ENCODE results near the gene ATP5MG.
"Not testable (repeated sequence)": the region's sequence is repeated elsewhere in the genome, so short reads cannot be mapped to it uniquely, and the experiment has no call there.

ATP5MG gene, protein sequence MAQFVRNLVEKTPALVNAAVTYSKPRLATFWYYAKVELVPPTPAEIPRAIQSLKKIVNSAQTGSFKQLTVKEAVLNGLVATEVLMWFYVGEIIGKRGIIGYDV

DNA sequence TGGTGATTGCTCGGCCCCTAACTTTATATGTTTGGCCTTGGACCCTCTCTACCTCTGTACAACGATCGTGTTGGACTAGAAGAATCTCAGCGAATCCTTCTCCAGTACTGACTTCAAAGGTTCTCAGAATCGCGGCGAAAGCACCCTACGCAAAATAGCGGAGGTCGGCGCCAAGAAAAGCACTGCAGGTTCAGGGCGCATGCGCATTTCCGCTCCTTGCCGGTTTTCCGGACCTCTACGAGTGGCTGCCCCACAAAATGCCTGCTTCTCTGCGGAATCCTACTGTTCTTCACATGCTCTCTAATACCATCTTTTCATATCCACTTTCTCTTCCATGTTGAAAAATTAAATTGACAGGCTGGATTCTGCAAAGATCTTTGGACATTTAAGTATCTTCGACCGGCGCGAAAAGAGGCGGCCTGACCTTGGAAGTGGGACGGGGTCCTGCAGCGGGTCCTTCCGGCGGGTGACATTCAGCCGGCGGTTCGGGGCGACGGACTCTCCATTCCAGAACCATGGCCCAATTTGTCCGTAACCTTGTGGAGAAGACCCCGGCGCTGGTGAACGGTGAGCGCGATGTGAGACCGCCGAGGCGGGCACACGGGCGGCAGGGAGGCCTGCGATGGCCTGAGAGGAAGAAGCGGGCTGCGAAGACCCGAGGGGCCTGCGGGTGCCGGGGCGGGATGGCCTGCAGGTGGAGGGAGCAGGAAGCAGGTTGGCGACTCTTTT lies at the start of gene ATP5MG:
ATP5MG (plus strand) TSS at position 456 of the 729 bp plus-strand sequence; CDS start at position 516, 60 bp downstream.
- no peak for FAIRE-seq

DNA sequence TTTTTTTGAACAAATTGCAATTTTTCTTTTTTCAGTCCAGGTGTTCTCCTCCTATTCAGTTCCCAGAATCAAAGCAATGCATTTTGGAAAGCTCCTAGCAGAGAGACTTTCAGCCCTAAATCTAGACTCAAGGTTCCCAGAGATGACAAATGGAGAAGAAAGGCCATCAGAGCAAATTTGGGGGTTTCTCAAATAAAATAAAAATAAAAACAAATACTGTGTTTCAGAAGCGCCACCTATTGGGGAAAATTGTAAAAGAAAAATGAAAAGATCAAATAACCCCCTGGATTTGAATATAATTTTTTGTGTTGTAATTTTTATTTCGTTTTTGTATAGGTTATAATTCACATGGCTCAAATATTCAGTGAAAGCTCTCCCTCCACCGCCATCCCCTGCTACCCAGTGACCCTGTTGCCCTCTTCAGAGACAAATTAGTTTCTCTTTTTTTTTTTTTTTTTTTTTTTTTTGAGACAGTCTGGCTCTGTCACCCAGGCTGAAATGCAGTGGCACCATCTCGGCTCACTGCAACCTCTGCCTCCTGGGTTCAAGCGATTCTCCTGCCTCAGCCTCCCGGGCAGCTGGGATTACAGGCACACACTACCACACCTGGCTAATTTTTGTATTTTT lies 48.2 kb upstream of the ATP5MG start:
- no peak for FAIRE-seq

DNA sequence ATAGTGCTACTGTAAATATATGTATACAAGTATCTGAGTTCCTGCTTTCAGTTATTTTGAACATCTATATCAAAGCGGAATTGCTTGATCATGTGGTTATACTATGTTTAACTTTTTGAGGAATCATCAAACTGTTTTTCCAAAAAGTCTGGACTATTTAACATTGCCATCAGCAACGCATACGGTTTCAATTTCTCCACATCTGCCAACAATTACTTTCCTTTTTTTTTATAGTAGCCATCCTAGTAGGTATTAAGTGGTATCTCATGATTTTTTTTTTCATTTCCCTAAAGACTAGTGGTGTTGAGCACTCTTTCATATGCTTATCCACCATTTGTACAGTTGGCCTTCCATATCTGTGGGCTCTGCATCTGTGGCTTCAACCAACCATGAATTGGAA lies 43.3 kb upstream of the ATP5MG start:
- FAIRE-seq, result no peak

DNA sequence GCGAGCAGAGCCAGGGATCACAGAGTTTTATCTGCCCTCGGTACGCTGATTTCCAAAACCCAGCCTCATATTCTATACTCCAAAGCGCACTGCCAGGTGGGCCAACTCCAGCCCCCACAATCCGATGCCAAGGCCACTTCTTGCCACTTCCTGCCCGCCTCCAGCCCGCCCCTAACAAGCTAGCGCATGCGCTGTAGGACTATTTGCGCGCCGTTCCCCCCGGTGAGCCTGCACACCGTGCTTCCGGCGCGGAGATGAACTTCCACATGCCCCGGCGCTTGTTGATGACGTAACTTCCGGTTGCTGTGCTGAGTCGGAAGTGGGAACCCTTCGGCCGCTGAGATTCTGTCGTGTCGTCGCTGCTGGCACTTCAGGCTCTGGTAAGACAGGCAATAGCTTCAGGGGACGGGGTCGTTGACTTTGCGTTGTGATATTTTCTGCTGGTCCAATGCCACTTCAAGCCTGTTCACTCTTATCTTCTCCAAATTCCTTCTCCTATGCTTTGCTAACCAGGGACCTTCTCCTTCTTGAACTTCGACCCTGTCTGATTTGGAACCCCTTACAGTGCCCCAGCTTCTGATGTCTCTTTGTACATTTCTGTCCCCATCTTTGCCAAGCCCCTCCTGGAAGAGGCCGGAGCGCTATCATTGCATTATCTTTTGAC lies 42.0 kb upstream of the ATP5MG start, which contains the start of gene UBE4A:
UBE4A (plus strand) TSS at position 306 of the 664 bp plus-strand sequence. CDS start 5,481 bp downstream, outside the sequence.
- FAIRE-seq, result no peak

DNA sequence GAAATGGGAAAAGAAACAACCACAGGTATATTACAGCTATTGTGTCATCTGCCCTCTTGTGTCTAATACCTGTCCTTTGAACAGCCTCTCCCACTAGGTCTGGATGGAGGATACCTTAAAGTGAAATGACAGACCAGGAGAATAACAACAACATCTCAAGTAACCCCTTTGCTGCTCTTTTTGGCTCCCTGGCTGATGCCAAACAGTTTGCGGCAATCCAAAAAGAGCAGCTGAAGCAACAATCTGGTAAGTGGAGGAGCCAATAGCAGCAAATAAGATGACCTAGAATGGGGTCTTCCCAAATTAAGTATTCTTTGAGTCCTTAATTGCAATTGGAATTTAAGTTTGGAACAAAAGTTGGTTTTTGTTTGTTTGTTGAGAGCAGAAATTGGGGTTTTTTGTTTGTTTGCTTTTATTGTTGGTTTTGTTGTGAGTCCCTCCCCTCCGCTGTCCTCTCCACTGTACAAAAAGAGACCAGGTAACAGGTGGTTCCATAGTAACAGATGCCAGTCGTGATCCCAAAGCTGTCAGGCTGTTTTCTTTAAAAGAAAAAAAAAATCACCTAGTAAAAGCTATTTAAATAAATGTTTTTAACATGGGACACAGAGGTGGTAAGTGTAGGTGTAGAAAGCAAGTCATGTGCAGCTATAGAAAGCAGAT lies 36.3 kb upstream of the ATP5MG start:
- FAIRE-seq, result no peak

DNA sequence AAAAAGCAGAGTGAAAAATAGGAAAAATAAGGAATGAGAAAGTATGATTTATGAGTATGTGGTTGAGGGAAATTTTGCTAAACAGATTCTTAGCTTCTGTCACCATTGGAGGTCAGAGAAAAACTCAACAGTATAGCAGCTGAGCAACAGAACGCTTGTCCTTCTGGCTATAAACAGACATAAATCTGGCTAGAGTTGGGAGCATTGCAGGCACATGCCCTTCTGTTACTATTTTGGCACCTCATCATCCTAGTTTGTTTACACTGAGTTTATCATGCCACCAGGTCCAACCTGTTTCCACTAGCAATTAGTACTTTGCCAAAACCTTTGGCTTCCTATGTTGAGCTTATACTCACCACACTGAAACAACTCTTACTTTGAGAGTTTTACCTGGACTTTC lies 35.1 kb upstream of the ATP5MG start:
- FAIRE-seq, result no peak

DNA sequence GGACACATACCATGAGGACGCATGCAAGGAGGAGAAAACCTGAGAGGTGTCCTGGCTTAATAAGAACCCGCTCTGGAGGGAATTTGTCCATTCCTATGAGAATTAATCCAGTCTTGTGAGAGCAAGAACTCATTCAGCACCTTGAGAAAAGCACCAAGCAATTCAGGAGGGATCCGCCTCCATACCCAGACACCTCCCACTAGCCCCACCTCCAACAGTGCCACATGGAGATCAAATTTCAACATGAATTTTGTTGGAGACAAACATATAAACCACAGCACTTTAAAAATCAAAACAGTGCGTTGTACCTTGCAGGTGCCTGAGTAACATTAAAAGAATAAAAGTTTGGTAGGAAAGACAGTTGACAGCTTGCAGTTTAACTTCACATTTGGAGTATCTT lies 30.6 kb upstream of the ATP5MG start:
- no peak for FAIRE-seq

DNA sequence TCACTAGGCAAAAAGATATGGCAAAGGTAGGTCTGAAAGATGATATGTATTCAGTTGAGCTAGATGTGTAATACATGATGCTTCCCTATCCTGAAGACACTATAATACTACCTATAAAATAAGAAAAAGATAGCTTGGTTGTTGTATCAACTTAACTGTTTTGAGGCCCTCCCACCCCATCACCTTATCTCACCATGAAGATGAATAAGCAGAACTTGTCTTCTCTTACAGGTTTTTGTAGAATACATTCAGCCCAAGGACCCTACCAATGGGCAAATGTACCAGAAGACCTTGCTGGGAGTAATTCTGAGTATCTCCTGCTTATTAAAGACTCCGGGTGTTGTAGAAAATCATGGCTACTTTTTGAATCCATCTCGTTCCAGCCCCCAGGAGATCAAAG lies 28.1 kb upstream of the ATP5MG start:
- no peak for FAIRE-seq

DNA sequence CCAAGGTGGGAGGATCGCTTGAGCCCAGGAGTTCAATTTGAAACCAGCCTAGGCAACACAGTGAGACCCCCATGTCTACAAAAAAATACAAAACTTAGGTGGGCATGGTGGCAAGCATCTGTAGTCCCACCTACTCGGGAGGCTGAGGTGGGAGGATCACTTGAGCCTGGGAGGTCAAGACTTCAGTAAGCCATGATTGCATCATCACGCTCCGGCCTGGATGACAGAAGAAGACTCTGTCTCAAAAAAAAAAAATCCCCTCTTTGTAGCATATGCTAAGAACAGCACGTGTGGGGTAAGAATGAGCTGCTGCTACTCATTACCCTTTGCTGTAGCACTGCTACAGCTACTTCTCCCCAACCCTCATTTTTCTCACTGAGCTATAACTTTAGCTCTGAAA lies 27.5 kb upstream of the ATP5MG start:
- FAIRE-seq, result no peak

DNA sequence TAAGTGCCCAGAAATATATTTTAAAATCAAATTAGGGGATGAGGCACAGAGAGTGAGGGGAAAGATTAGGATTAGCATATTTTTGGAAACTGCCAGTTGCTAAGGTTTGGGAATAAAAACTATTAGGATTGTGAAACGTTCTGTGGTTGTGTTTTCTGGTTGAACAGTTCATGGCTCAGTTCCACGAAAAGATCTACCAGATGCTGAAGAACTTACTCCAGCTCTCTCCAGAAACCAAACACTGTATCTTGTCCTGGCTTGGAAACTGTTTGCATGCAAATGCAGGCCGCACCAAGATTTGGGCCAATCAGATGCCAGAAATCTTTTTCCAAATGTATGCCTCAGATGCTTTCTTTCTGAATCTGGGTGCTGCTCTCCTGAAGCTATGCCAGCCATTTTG lies 26.7 kb upstream of the ATP5MG start:
- FAIRE-seq, result no peak

DNA sequence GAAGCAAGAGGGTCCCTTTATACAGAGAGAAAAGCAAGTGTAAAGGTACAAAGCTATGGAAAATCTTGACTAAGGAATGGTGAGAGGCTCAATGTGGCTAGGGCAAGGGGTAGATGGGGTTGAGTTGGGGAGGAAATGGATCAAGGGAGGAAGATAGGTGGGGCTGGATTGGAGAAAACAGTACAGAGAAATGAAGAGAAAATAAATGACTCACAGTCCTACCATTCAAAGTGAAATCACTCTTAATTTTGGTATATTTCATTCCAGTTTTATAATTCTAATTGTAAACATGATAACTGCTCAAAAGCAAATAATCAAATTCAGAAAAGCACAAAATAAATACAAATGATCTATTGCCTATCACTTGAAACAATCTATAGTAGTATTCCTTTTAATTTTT lies 25.4 kb upstream of the ATP5MG start:
- no peak for FAIRE-seq

DNA sequence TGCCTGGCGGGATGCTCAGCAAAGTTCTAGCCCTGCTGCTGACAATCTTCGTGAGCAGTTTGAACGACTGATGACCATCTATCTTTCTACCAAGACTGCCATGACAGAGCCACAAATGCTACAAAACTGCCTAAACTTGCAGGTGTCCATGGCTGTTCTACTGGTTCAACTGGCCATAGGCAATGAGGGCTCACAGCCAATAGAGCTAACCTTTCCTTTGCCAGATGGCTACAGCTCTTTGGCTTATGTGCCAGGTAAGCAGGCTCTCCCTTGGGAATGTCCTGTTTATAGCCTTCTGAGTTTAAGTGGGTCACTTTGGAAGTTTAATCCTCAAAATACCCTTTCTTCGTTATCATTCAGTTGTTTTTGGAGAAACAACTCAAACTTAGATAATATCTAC lies 21.9 kb upstream of the ATP5MG start:
- no peak for FAIRE-seq

DNA sequence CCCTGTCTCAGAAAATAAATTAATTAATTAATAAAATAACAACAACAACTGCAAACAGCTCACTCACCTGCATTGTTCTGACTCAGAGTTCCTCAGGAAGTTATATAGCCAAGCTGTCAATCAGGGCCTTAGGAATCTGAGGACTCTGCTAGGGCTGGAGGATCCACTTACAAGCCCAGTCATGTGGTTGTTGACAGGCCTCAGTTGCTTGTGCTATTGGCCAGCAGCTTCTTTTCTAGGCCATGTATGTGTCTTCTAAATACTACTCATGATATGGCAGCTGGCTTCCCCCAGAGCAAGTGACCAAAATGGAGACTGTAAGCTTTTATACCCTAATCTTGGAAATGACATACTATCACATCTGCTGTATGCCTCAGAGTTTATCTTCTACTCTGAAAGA lies 20.8 kb upstream of the ATP5MG start:
- FAIRE-seq, result no peak

DNA sequence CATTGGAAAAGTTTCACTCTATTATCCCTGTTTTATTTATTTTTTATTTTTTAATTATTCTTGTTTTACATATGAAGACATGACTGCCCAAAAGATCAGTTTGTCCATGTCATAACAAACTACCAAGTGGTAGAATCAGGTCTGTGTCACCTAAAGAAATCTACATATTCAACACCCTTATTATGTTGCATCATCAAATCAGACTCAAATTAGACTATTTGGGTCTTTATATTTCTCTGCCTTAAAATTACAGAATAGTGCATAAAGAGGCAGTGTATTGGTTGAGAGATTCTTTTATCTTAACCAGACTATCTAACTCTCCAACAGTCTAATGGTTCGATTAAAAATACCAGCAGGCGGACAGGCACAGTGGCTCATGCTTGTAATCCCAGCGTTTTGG lies 18.5 kb upstream of the ATP5MG start:
- FAIRE-seq, result no peak

DNA sequence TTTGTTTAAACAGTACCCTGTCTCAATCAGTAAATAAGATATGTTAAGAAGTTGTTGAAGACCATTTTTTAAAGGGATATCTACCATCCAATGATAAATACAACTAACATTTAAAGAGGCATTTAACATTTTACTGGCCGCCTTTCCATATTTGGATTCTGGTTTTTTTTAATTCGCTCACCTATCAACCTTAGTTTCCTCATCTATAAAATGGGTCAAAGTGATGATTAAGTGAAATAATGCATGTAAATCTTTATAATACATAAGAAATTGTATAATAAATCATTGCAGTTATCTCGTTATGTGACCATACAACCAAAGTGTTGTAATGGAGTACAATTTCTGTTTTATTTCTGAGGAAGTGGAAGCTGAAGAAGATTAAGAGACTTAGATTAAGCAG lies 17.7 kb upstream of the ATP5MG start:
- FAIRE-seq, result no peak

DNA sequence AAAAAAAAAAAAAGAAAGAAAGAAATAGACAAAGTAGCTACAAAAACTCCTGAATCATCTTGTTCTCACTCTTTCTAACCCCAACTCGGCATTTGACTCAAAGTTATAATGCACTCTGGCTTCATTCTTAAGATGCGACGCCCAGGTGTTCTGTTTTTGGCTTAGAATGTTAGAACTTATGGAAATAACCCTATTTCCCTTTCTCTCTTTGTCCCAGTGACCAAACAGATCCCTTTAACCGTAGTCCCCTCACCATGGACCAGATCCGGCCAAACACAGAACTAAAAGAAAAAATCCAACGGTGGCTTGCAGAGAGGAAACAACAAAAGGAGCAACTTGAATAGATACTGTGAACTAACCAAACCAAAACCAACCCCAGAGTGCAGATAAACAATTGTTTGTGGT lies 5.3 kb upstream of the ATP5MG start:
- FAIRE-seq, result no peak

DNA sequence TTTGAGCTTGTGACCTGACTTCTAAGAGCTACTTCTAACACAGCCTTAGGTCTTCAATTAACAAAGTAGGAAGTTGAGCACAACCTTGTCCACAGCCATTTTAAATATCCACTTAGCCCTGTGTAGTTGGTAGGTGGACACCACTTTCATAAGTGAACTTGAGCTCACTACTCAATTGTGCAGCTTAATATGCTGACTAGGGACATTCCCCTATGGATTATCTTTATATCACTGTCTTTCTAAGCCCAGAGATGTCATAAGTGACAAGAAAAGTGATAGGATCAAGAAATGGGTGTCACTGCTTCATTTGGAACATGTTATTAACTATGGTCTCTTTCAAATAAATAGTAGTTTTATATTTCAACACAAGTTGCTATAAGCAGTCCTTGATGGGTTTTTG lies 4.0 kb upstream of the ATP5MG start:
- FAIRE-seq, result no peak

DNA sequence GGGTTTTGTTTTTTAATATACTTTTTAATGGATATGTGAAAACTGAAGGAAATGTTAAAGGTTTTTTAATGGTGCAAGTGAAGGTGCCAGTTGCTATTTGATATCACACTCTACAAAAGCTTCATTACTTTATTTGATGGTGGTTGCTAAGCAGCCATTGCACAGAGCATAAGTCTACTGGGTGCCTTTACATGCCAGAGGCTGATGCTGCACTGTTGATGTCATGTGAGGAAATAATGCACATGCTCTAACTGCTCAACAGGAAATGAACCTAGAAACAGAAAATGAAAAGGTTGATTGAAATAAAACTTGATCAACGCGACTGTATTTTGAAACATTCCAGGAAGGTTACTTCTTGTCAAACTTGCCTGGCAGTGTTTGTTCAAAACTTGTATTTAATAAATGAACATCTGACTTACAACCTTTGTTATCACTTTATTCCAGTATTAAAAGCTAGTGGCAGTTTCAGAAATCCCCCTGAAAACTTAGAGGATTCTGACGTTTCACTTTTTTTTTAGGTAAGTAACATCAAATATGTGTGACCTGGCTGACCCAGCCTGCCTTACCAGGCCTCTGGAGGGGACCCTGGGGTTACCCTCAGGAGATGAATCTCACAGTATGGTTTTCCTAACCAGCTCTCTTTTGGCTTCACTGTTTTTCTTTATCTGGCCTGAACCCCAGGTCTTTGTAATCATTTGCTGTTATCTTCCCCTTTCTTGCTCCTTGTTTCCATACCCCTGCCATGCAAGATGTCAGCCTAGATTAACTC lies 2.4 kb upstream of the ATP5MG start:
- no peak for FAIRE-seq

DNA sequence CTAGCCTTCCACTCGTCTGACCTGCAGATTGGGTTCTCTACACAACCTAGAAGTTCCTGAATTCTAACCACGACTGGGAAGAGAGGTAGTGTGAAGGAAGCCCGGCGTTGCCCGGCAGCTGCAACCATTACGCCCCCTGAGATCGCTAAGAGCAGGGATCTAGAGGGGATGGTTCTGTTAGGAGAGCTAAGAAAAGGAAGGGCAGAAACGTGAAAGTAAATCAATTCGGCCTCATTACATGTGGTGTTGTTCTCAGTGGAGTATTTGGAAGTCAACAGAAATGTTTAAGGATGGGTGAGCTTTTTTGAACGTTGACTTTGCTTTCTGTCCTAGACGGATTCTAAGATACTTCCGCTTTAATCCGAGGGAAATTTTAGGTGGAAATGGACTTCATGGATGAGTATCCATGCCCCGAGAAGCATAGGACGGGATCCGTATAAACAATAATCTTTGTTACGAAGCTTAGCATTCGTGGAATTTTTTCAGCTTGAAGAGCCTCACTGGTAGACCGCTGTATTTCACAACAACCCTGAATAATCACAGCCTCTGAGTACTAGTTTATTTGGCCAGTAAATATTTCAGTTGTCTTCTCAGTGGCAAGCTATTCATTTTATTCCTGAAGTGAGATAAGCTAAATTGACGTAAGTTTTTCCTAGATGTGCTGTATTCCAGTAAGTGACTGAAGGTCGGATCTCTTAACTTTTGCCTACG lies 629 bp downstream of the ATP5MG start:
- FAIRE-seq, result no peak

DNA sequence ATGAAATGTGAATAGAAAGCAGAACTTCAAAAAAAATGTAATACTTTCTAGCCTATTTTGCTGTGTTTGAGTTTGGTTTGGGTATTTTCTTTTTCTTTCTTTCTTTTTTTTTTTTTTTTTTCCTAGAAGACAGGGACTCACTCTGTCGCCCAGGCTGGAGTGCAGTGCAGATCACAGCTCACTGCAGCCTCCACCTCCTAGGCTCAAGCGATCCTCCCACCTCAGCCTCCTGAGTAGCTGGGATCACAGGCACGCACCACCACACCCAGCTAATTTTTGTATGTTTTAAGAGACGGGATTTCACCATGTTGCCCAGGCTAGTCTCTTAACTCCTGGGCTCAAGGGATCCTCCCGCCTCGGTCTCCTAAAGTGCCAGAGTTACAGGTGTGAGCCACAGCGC lies 1.2 kb downstream of the ATP5MG start:
- not testable (repeated sequence) for FAIRE-seq

DNA sequence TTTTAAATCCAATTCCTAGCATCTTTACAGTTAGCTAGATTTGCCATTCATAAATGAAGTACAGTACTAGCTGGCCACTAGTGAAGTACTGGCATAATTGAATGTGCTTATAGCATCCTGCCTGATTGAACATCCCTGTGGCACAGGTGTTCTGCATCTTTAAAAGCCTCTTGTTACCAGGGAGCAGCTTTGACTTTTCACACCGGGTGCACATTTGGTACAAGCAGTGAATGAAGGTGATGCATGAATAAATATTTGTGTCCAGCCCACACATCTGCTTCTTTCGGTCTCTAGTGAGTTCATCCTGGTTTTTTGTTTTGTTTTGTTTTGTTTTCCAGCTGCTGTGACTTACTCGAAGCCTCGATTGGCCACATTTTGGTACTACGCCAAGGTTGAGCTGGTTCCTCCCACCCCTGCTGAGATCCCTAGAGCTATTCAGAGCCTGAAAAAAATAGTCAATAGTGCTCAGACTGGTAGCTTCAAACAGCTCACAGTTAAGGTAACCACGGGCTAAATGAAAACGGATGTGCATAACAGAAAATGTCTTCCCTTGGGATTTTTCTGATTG lies 5.3 kb downstream of the ATP5MG start:
- FAIRE-seq, result no peak
